ENCODE results near the gene B3GLCT.

GRCh38 chr13:31191748-31192147 is 8.0 kb upstream of the B3GLCT start:
- no peak for TF ChIP-seq CTCF (IDR thresholded peaks at IDR 0.05; ENCODE audit: poor library complexity, severe bottlenecking)
- no peak for TF ChIP-seq EP300 (conservative IDR thresholded peaks at IDR 0.05; ENCODE audit: poor library complexity, severe bottlenecking)
- TF ChIP-seq EZH2 (IDR thresholded peaks at IDR 0.05; ENCODE audit: borderline replicate concordance, insufficient read depth, low read length, poor library complexity, severe bottlenecking), result no peak
- no peak for TF ChIP-seq REST (IDR thresholded peaks at IDR 0.05; ENCODE audit: borderline replicate concordance)
- no peak for TF ChIP-seq SMC3 (conservative IDR thresholded peaks at IDR 0.05; ENCODE audit: poor library complexity)
- no peak for TF ChIP-seq POLR2AphosphoS5 (IDR thresholded peaks at IDR 0.05)
